ELR (cell line): ENCODE results near the gene HLCS.
A peak's percentile ranks its signal among the peaks of the same experiment; 100 is the strongest.

Source experiments
- DNase-seq: peaks from one replicate; pipeline ENCODE4 v3.0.0-alpha.2; 2015; ENCODE audit warnings: low read depth

Gene HLCS

DNA sequence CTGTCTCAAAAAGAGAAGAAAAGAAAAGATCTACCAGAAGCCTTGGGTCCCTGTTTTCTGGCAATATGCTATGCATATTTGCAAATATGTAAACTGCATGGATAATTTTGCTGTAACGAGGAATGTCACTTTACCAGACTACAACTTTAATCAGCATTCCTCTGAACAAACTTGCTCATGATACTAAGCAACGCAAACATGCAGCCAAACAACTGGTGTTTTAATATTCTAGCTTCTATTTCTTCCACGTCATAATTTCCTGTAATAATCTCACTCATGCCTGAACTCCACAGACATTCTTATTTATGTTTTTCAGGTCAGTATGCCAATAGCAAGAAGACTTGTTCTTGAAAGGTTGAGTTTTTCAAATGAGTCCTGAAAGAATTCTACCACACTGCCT, 153.4 kb downstream of the HLCS start:
- DNase-seq, result no peak

DNA sequence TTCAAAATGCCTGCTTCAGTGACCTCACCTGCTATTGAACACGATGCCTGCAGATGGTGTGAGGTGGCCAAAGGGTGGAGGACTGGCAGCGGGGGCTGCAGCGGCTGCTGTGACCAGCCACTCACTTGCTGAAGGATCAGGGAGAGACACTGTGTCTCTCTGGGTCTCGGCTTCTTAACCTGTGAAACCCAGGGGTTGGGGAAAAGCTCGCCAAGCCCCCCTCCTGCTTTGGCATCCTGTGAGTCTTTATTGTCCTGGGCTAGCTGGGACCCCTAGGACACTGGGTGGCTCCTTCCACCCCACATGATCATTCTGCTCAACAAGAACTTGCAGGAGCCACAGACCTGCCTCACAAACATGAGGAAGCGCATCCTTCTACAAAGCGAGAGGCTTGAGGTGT, 154.7 kb downstream of the HLCS start:
- no peak for DNase-seq

DNA sequence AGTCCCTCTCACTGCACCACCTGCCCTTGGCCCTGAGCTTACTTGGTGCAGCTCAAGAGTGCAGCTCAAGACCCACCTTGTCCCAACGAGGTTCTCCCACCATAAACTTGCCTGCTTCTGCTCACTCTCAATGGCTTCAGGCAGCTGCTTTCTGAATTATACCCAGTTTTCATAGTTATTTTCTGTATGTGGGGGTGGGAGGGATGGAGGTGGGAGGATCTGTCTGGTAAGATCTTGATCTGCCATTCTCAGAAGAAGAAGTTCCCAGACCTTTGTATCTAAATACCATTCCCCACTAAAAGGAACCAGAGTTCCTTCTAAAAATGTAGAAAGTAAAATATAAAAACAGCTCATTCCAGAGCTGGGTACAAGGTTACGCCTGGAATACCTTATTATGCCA, 156.0 kb downstream of the HLCS start:
- no peak for DNase-seq

DNA sequence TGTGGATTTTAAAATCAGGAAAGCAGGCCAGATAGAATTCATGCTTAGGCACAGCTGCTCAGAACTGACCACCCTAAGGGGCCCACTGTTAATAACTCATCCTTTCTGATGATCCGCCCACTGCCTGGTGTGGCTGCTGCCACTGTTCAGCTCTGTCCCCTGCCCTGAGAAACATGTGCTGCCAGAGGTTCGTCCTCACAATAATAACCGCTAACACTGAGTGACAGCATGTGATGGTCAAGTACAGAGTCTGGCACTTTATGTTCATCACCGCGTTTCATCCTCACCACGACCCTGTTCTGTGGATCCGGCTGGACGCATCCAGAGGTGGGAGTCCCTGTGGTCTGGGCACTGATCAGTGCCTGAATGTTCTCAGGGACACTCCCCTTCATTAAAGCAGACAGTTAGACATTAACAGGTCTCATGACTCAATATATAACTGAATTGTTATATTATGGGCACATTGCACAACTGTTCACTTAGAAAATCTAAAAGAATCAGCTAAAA, 159.0 kb downstream of the HLCS start:
- no peak for DNase-seq

DNA sequence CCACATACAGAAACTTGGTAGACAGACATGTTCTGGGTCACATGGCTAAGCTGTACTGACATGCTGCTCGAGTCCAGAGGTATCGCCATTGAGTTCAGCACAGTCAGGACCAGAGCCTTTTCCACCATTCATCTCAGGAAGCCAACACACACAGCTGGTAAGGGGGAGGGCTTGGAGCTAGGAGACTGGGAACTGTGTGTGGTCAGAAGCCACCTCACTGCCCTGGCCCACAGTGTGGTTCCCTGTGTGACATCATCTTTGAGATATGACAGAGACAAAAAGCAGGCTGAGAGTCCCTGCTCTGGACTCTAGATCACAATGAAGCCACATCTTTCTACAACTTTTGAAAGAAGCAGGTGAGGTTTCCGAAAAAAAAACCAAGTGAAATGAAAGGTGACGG, 160.4 kb downstream of the HLCS start:
- DNase-seq, result peak; percentile 39

DNA sequence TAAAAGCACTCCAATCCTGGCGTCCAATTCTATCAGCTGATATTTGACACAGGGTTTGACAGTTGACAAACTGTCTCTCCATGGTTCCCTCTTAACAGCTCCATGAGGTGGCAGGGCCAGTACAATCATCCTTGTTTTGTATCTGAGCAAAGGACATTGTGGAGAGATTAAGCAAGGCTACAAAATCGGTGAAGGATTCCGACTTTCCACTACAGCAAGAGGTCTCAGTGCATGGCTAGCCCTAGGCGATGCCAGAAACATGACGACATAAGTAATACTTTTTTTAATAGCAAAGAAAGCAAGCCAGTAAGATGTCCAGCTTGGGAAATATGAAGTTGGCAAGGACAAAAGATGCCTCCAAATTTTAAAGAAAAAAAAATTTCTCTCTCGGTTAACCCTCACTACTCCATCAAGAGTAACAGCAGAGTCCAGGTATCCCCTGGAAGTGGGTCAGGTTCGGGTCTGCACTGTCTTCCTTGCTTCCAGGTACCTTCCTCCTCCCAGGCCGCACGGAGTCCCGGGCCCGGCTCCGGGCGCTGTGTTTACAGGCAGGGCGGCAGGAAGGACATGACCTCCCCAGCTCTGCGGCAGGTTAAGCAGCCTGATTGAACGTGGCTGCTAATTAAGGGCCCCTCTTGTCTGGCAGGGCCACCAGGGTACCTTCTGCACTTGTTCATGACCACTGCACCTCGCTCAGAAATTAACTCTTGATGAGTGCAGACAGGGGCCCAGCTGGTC, 161.4 kb downstream of the HLCS start:
- DNase-seq, result no peak

DNA sequence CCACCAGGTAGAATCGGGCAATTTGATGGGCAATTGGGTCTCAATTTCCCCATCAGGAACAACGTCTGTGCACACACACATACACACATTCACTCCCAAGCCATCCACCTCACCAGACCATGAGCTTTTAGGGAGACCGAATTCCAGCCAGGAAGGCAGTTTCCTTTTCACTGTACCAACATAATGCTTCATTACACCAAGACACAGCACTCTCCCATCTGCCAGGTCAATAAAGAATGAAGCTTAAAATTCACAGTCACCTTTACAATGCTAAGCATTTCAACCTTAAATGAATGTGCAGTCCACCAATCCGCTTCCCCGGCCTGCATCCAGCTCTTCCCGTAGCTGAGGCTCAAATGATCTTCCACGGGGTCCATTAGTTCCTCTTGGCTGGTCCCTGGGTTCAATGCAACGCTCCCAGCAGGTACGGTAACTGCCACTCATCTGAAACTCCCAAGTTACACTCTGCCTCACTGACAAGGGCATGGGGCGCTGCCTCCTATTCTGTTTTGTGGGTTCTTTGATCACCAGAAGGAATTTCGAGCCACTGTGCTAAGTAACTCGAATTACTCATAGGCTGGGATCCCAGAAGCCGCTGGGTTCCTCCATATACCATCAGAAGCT, 162.5 kb downstream of the HLCS start:
- DNase-seq, result no peak

DNA sequence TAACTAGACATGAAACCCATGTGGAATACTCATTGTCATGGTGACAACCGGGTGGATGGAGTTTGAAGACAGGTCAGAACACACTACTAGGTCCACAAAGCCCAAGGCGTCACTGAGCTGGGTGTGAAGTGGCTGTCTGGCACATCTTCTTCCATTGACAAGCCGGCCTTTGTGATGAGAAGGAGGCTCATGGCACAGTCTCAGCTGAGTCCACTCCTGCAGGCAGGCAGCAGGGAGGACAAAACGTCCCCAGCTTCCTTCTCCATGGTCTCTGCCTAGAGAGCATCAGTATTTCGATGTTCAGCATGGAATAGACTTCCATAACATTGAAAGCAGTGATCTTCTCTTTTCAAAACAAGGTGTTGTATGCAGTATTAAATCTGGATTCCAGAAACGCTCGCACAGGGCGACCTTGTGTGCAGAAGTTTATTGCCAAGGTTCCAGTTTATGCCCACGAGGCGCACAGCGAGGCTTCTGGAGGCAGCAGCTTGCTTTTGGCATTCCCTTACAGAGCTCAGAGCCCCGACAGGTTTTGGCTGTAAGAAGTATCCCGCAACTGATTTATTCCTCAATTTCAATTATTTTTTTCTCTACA, 163.3 kb downstream of the HLCS start:
- no peak for DNase-seq

DNA sequence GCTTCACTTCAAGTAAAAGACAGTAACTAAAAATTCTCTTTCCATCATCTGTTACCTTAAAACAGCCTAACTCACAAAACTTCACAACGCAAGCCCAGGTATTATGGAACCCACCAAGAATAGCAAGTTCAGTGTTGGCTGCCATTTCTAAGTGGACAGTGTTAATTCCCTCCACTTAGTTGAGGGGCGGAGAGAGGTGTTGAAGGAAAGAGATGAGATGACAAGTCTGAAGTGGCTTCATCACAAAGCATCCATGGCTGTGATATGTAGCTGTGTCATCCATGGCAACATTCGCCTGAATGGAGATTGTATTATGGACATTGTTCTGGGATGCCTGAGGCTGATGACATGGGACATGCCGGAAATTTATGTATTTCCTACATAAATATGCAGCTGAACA, 165.7 kb downstream of the HLCS start:
- DNase-seq, result no peak

DNA sequence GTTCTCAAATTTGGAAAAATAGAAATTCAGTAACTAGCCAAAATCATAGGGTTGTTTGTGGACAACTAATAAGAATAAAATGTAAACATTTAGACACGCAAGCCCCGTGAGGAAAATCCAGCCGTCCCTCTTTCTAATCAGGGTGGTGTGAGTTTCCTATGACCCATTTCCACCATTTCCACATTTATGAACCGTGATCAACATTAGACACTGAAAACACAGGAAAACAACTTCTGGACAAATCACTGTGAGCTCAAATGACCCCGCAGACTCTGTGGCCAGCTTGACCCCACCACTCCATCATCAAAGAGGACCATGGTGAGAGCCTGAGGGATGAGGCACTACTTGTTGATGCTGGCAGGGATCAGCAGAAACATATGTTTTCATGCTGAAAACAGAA, 166.6 kb downstream of the HLCS start:
- DNase-seq, result no peak

DNA sequence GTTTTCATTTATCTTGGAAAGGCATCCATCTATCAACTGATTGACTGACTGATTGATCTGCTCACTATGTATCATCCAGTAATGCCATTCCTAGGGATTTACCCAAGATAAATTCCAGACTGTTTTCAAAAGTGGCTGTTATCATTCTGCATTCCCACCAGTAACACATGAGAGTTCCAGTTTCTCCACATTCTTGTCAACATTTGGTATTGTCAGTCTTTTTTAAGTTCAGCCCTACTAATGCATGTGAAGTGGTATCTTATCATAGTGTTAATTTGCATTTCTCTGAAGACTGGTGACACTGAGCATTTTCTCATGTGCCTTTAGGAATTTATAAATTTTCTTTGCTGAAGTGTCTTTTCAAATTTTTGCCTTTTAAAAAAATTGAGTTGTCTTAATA, 168.0 kb downstream of the HLCS start:
- DNase-seq, result no peak

DNA sequence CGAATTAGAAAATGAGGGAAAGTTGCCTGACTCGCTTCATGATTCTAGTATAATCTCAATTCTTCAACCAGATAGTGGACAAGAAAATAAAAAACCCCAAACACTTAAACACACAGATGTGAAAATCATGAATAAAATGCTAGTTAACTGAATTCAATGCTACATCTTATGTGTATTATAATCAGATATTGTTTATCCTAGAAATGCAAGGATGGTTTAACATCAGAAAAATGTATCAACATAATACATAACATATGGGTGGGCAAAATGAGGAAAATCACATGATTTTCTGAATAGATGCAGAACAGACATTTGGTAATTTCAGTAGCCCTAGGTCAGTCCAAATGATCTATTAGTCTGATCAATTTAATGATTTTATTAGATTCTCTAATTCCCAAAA, 170.4 kb downstream of the HLCS start:
- DNase-seq, result no peak

DNA sequence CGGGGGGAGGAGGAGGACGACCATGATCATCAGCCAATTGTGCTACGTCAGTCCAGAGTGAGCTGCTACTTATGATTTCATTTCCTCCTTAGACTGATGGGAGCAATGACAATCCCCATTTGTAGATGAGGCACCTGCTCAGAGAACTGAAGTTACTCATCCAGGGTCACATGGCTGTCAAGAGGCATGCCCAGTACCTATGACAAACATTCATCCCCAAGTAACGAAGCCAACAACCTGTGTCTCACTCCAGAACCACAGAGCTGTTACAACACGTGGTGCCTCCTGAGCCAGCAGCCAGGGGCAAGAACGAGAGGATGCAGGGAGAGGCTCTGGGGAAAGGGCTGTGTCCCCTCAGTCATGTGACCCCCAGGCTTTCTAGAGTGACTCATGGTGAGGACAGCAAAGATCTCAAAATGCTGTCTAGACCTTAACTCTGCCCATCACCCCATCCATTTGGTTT, 173.9 kb downstream of the HLCS start:
- peak; percentile 66 for DNase-seq

DNA sequence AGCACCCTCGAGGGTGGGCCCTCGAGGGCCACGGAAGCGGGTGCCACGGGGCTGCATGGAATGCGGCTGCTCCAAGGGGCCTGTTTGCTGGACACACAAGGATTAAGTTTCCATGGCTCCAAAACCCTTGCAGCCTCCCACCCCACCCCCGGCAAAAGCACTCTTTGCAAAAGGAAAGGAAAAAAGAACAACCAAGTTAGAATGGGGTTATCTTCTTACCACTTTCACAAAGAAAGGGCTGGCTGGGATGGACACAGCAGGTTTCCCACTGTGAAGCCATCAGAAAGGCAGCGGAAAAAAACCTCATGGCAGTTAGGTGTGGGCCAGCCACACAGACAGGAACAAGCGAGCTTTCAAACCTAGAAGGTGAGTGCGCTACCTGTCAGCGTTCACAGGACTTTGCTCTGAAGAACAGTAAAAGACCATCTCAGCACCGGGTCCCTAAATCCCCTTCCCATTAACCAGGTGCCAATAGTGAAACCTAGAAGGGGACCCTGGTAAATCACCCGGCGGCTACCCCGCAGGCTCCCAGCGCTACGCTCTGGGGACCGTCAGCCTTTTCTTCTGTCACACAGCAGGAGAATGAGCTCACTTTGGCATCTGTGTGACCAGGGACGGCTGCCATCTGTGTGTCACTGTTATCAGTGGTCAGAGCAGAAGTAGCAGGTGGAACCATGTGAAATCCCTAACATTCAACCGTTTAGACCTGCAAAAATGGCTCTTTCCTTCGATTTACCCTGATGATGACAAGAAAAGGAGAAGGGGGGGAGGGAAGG, 174.6 kb downstream of the HLCS start:
- no peak for DNase-seq

DNA sequence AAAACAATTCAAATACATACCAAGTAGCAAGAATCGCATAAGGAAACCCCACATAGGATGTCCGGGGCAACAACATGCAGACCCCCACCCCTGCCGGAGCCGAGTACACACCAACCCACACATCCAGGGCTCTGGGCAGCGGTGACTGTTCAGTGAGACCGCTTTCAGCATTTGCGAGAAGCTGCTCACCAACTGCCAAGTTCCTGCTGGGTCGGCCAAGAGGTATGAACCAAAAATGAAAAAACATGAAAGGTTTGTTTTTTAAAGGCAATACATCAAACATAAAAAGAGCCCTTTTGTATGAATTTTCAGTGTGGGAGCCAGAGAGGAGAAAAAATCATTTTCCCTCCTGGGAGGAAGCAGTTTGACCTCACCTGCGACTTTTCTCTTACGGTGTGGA, 175.3 kb downstream of the HLCS start:
- no peak for DNase-seq

DNA sequence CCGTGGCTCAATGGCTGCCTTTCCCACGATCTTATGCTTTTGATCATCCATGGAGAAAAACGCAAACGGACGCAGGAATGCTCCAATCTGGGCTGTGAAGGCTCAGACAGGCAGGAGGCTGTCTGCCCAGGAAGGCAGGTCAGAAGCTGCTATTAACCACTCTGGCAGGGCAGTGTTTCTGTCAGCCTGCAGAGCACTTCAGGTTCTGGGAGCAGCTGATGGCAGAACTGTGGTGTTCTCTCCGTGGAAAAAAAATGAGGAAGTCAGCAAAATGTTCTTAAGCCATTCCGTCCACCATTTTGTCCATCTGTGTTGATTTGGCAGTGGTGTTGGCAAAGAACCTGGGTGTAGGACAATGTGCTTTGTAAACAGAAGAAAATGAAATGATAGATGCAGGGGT, 175.9 kb downstream of the HLCS start:
- DNase-seq, result no peak

DNA sequence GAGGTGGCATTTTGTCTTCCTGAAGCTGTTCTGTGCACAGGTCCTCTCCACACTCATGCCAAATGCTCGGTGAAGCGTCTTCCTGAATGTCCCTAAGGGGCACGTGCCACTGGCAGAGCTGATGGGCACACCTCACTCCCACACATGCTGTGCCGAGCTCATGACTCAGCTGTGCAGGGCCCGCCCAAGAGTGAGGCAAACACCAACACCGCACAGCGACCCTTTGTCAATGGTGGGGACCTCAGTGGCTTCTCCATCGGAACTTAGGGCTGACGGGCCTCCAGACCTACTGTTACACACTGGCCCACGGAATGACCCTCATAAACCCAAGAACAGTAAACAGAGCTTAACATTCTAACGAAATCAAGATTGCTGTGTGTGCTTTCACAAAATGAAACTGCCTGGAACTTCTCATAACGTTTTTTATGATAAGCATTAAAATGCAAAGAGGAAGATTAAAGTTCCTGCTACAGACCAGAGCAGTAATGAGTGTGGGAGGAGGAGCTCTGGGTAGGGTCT, 178.3 kb downstream of the HLCS start:
- DNase-seq, result peak; percentile 57

DNA sequence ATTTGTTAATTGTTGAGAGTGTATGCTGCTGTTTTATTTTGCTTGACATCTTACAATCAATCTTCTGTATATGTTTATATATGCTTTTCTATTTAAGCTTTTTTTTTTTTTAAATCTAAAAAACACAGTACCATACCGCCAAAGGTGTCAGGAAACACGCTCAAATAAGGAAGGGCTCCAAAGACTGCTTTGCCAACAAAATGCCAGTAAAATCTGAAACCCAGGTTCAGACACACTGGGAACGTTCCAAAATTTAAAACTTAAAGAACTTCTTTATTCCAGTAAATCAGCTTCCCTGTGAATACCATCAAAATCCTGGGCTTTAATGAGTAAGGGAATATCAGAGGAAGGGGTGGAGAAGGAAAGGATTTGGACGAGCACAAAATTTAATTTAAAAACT, 180.3 kb downstream of the HLCS start:
- DNase-seq, result no peak

DNA sequence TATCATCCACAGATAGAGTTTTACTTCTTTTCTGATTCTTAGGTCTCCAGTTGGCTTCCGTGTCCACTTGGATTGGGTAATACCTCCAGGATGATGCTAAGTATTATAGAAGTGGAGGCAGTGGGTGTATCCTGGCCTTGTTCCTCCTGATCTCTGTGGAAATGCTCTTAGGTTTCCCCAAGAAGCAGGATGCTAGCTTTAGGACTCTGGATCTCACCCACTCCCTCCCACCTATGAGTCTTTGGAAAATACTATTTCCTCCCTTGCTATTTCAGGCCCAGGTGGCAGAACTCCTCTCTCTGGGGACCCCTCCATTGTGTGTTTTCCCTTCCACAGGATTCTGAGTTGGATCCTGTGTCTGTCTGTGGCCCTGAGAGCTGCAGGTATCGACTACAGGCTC, 180.9 kb downstream of the HLCS start:
- no peak for DNase-seq

DNA sequence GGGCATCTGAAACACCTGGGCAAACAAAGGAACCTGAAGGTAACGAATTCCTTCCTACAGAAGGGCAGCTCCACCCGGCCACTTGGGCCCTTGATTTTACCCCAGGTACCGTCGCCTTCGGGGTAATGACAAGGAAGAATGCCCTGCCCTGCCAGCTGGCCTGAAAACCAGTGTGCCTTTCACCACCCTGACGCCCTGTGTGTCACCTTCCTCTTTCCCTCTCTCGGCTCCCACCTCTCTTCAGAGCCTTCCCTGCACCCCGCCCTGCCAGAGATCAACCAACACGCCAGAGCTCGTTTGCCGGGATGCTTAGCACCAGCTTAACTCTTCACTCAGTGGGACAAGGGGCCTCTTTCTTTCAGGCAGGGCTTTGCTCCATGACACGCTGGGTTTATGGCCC, 181.5 kb downstream of the HLCS start:
- no peak for DNase-seq

DNA sequence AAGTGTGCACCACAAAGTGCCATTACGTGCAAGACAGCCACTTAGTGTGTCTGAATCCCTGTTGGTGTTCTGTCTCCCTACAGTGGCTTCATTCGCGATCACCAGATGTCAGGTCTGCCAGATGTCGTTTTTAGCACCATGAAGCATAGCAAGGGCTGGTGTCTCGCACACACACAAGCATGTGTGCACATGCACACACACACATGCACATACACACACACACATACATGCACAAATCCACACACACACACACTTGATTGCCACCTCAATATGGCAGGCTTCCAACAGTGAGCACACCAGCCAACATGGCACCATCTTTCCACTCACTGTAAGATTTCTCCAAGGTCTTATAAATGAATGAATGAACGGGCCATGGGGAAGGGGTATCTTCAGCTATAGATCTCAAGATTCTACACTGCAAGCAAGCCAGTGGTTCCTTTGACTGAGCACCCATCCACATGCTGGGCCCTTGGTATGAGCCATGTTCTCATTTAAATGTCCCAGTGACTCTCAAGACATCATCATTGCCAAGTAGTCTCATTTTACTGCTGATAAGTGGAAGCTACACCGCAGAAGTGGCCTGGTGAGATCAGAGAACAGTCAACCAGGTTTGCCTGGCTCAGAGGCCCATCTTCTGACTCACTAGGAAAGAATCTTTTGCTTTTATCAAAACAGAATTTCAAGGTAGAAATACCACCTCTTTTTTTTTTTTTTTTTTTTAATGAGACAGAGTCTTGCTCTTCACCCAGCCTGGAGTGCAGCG, 182.7 kb downstream of the HLCS start:
- peak; percentile 89 for DNase-seq

DNA sequence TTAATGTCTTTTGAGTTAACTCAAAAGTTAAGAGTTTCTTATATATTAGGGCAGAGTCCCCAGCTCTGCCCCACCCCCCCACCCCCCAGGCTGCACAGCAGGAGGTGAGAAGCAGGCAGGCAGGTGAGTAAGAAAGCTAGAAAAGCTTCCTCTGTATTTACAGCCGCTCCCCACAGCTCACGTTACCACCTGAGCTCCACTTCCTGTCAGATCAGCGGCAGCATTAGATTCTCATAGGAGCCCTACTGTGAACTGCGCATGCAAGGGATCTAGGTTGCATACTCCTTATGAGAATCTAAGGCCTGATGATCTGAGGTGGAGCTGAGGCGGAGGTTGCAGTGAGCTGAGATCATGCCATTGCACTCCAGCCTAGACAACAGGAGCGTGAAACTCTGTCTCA, 185.6 kb downstream of the HLCS start:
- no peak for DNase-seq
